ENCODE measurements around the gene OXSR1.

DNA sequence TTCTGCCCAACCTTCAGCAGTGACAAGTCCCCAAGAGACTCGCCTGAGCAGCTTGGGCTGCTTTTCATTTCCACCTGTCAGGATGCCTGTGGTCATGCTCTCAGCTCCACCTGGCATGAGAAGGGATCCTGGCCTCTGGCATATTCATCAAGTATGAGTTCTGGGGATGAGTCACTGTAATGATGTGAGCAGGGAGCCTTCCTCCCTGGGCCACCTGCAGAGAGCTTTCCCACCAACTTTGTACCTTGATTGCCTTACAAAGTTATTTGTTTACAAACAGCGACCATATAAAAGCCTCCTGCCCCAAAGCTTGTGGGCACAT lies 23.4 kb upstream of the OXSR1 start:
- TF ChIP-seq, protein P1, sequence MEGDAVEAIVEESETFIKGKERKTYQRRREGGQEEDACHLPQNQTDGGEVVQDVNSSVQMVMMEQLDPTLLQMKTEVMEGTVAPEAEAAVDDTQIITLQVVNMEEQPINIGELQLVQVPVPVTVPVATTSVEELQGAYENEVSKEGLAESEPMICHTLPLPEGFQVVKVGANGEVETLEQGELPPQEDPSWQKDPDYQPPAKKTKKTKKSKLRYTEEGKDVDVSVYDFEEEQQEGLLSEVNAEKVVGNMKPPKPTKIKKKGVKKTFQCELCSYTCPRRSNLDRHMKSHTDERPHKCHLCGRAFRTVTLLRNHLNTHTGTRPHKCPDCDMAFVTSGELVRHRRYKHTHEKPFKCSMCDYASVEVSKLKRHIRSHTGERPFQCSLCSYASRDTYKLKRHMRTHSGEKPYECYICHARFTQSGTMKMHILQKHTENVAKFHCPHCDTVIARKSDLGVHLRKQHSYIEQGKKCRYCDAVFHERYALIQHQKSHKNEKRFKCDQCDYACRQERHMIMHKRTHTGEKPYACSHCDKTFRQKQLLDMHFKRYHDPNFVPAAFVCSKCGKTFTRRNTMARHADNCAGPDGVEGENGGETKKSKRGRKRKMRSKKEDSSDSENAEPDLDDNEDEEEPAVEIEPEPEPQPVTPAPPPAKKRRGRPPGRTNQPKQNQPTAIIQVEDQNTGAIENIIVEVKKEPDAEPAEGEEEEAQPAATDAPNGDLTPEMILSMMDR (IDR thresholded peaks at IDR 0.05) = no peak
- no peak for TF ChIP-seq POLR2AphosphoS5 (IDR thresholded peaks at IDR 0.05)
- TF ChIP-seq POLR2A (IDR thresholded peaks at IDR 0.05) = no peak
- TF ChIP-seq EP300 (IDR thresholded peaks at IDR 0.05) = no peak
